Loucy (cell line): ENCODE data around the gene CPEB1.

ENCODE experiments used
- H2AFZ ChIP-seq: fragments of 200-600 bp; sonication (generic); 2 replicates; pipeline ENCODE4 v1.6.0; 2016; ENCODE audit warnings: antibody characterized with exemption, mild to moderate bottlenecking, low read length, moderate library complexity
- H3F3A ChIP-seq: fragments of 200-600 bp; 2 replicates; pipeline ENCODE4 v1.6.0; 2016; ENCODE audit warnings: antibody characterized with exemption, low read depth, mild to moderate bottlenecking
- H3K27me3 ChIP-seq: fragments of 200-600 bp; sonication (generic); 2 replicates; pipeline ENCODE4 v1.6.1; 2014; ENCODE audit warnings: low read length, mild to moderate bottlenecking; ENCODE audit not compliant: insufficient read depth, poor library complexity, severe bottlenecking
- H3K36me3 ChIP-seq: fragments of 200-600 bp; sonication (generic); 2 replicates; pipeline ENCODE4 v1.6.1; 2016; ENCODE audit warnings: low read length; ENCODE audit not compliant: insufficient read depth
- H3K4me1 ChIP-seq: fragments of 200-600 bp; sonication (generic); 2 replicates; pipeline ENCODE4 v1.5.1; 2014; ENCODE audit warnings: low read length, mild to moderate bottlenecking; ENCODE audit not compliant: insufficient read depth, poor library complexity, severe bottlenecking
- H3K4me2 ChIP-seq: fragments of 200-600 bp; sonication (generic); 2 replicates; pipeline ENCODE4 v1.6.0; 2014; ENCODE audit warnings: antibody characterized with exemption, low read length, low read depth, mild to moderate bottlenecking; ENCODE audit not compliant: poor library complexity, severe bottlenecking
- H3K4me3 ChIP-seq: fragments of 200-600 bp; sonication (generic); 2 replicates; pipeline ENCODE4 v1.5.1; 2014; ENCODE audit warnings: low read length, mild to moderate bottlenecking, mixed read lengths; ENCODE audit not compliant: poor library complexity, severe bottlenecking
- H3K79me2 ChIP-seq: fragments of 200-600 bp; sonication (generic); 2 replicates; pipeline ENCODE4 v1.6.1; 2014; ENCODE audit warnings: low read length; ENCODE audit not compliant: insufficient read depth
- H3K9ac ChIP-seq: fragments of 200-600 bp; sonication (generic); 2 replicates; pipeline ENCODE4 v1.6.0; 2014; ENCODE audit warnings: mild to moderate bottlenecking, low read depth, low read length, moderate library complexity; ENCODE audit not compliant: poor library complexity, severe bottlenecking
- H3K9me2 ChIP-seq: fragments of 200-600 bp; sonication (generic); replicated peaks from 2 replicates; pipeline ENCODE4 v1.6.1; 2016; ENCODE audit warnings: low read depth, low read length, mixed read lengths
- H3K9me3 ChIP-seq: fragments of 200-600 bp; sonication (generic); 2 replicates; pipeline ENCODE4 v1.6.1; 2014; ENCODE audit warnings: mild to moderate bottlenecking, antibody characterized with exemption, low read length, low read depth; ENCODE audit not compliant: insufficient read depth
- H4K20me1 ChIP-seq: fragments of 200-600 bp; sonication (generic); 2 replicates; pipeline ENCODE4 v1.6.0; 2014; ENCODE audit warnings: antibody characterized with exemption, low read length, mild to moderate bottlenecking; ENCODE audit not compliant: insufficient read depth, poor library complexity, severe bottlenecking
- EZH2phosphoT487 ChIP-seq: fragments of 200-600 bp; IDR thresholded peaks from 2 replicates; pipeline ENCODE4 v1.6.1; 2018; ENCODE audit warnings: antibody characterized with exemption, mild to moderate bottlenecking, moderate library complexity, borderline replicate concordance
- TF ChIP-seq, protein P1 (sequence below): fragments of 200-600 bp; sonication (generic); conservative IDR thresholded peaks from 2 replicates; pipeline ENCODE4 v1.5.1; 2014; ENCODE audit warnings: mild to moderate bottlenecking, antibody characterized with exemption, low read length

The CPEB1 gene

GRCh38 chr15:82656641-82657266, 9.6 kb upstream of the CPEB1 start:
- H3K4me2 ChIP-seq: no peak overlapping the region
- no peaks in the 10 kb centered on the region for H4K20me1 ChIP-seq
- no peak overlapping the region for H3K9ac ChIP-seq
- H3K27me3 ChIP-seq: no peaks in the 10 kb centered on the region
- H3K9me2 ChIP-seq: no peaks in the 10 kb centered on the region
- no peaks in the 10 kb centered on the region for H3K79me2 ChIP-seq
- no peak overlapping the region for H2AFZ ChIP-seq
- no peaks in the 10 kb centered on the region for H3K4me1 ChIP-seq
- no peaks in the 10 kb centered on the region for H3K36me3 ChIP-seq
- no peaks in the 10 kb centered on the region for H3F3A ChIP-seq
- H3K4me3 ChIP-seq: no peak overlapping the region
- no peaks in the 10 kb centered on the region for H3K9me3 ChIP-seq
- TF ChIP-seq EZH2phosphoT487: no peak
- TF ChIP-seq, protein P1, sequence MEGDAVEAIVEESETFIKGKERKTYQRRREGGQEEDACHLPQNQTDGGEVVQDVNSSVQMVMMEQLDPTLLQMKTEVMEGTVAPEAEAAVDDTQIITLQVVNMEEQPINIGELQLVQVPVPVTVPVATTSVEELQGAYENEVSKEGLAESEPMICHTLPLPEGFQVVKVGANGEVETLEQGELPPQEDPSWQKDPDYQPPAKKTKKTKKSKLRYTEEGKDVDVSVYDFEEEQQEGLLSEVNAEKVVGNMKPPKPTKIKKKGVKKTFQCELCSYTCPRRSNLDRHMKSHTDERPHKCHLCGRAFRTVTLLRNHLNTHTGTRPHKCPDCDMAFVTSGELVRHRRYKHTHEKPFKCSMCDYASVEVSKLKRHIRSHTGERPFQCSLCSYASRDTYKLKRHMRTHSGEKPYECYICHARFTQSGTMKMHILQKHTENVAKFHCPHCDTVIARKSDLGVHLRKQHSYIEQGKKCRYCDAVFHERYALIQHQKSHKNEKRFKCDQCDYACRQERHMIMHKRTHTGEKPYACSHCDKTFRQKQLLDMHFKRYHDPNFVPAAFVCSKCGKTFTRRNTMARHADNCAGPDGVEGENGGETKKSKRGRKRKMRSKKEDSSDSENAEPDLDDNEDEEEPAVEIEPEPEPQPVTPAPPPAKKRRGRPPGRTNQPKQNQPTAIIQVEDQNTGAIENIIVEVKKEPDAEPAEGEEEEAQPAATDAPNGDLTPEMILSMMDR: no peak

DNA sequence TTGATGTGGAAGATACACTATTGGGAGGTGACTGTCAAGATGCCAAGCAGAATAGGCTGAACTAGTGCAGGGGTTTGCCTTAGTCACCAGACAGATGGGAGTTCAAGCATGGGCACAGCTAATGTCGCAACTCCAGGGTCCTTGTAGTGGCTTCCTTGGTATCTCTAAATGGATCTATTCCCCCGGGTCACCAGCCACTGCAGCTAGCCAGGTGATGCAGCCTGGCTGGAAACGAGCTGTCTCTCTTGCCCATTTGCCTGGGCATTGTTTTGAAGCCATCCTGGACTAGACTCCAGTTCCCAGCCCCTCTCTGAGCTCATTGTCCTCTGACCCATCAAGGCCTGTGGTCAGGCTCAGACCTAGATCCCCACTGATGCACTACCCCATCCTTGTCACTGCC, 8.4 kb upstream of the CPEB1 start:
- Histone ChIP-seq H3K27me3 (no peaks in the 10 kb centered on the region), H3F3A (no peaks in the 10 kb centered on the region), H3K4me1 (no peaks in the 10 kb centered on the region), H3K79me2 (no peaks in the 10 kb centered on the region), H2AFZ (no peak overlapping the region), H3K36me3 (no peaks in the 10 kb centered on the region), H3K4me2 (no peak overlapping the region), H3K9ac (no peak overlapping the region), H3K9me2 (no peaks in the 10 kb centered on the region), H3K9me3 (no peaks in the 10 kb centered on the region), H3K4me3 (no peak overlapping the region), H4K20me1 (no peaks in the 10 kb centered on the region)
- TF ChIP-seq, protein P1: no peak
- TF ChIP-seq EZH2phosphoT487: no peak

- Histone ChIP-seq H3K9me2 (no peaks in the 10 kb centered on the region), H3K4me1 (no peaks in the 10 kb centered on the region), H3K4me2 (no peak overlapping the region), H3K9me3 (no peaks in the 10 kb centered on the region), H3K9ac (no peak overlapping the region), H3K27me3 (no peaks in the 10 kb centered on the region), H3F3A (no peaks in the 10 kb centered on the region), H4K20me1 (no peaks in the 10 kb centered on the region), H2AFZ (no peak overlapping the region), H3K36me3 (no peaks in the 10 kb centered on the region), H3K79me2 (no peaks in the 10 kb centered on the region), H3K4me3 (no peak overlapping the region)
- TF ChIP-seq, protein P1: no peak
- TF ChIP-seq EZH2phosphoT487: no peak
Observed at GRCh38 chr15:82653483-82654168, 6.5 kb upstream of the CPEB1 start.
